GM23338 (cell line): Measurements from ENCODE around the gene SORL1. TPM values are rescaled to one million over a fixed set of nuclear protein-coding genes. Genes with fewer than 3 reads are reported as not detected.

ENCODE experiments used
- ATAC-seq: fragments of 200-7000 bp; cut with Tn5 transposase; 3 replicates; pipeline ENCODE4 v1.9.1; 2020
- DNase-seq: peaks from one replicate; pipeline ENCODE4 v3.0.0-alpha.2; 2015; ENCODE audit warnings: low spot score
- H2AFZ ChIP-seq: fragments of 200-600 bp; sonication (generic); 2 replicates; pipeline ENCODE4 v1.8.0; 2016; ENCODE audit warnings: antibody characterized with exemption, mild to moderate bottlenecking, moderate library complexity
- H3F3A ChIP-seq: fragments of 200-600 bp; sonication (generic); replicated peaks from 2 replicates; pipeline ENCODE4 v1.8.0; 2017; ENCODE audit warnings: antibody characterized with exemption, mixed run types, low read depth
- H3K27ac ChIP-seq: fragments of 200-600 bp; sonication (generic); 2 replicates; pipeline ENCODE4 v1.6.1; 2016; ENCODE audit warnings: low read depth
- H3K27me3 ChIP-seq: fragments of 200-600 bp; sonication (generic); 2 replicates; pipeline ENCODE4 v1.8.0; 2016; ENCODE audit warnings: mild to moderate bottlenecking, mixed run types, moderate library complexity; ENCODE audit not compliant: insufficient read depth
- H3K36me3 ChIP-seq: fragments of 200-600 bp; sonication (generic); 2 replicates; pipeline ENCODE4 v1.8.0; 2016; ENCODE audit warnings: mild to moderate bottlenecking; ENCODE audit not compliant: insufficient read depth
- H3K4me1 ChIP-seq: fragments of 200-600 bp; sonication (generic); 2 replicates; pipeline ENCODE4 v1.8.0; 2016; ENCODE audit warnings: mild to moderate bottlenecking, moderate library complexity; ENCODE audit not compliant: insufficient read depth
- H3K4me2 ChIP-seq: fragments of 200-600 bp; sonication (generic); 2 replicates; pipeline ENCODE4 v1.7.1; 2017; ENCODE audit warnings: mixed run types
- H3K4me3 ChIP-seq: fragments of 200-600 bp; sonication (generic); 2 replicates; pipeline ENCODE4 v1.6.1; 2016; ENCODE audit warnings: mixed run types
- H3K79me2 ChIP-seq: fragments of 200-600 bp; sonication (generic); replicated peaks from 2 replicates; pipeline ENCODE4 v1.8.0; 2017; ENCODE audit warnings: mild to moderate bottlenecking; ENCODE audit not compliant: insufficient read depth
- H3K9me2 ChIP-seq: fragments of 200-600 bp; sonication (generic); 2 replicates; pipeline ENCODE4 v1.8.0; 2017; ENCODE audit not compliant: insufficient read depth
- H4K20me1 ChIP-seq: fragments of 200-600 bp; sonication (generic); replicated peaks from 2 replicates; pipeline ENCODE4 v1.8.0; 2017; ENCODE audit warnings: mild to moderate bottlenecking; ENCODE audit not compliant: insufficient read depth
- H3K27ac Mint-ChIP-seq: 2 replicates; pipeline ENCODE4 v1.8.0; 2020; ENCODE audit warnings: inconsistent platforms, mild to moderate bottlenecking, moderate library complexity, mixed read lengths
- H3K27me3 Mint-ChIP-seq: 3 replicates; pipeline ENCODE4 v1.8.0; 2022; ENCODE audit warnings: low read depth, mild to moderate bottlenecking, moderate library complexity, mixed read lengths, inconsistent platforms; ENCODE audit not compliant: insufficient read depth, poor library complexity
- H3K36me3 Mint-ChIP-seq: 3 replicates; pipeline ENCODE4 v1.8.0; 2021; ENCODE audit warnings: low read depth, mild to moderate bottlenecking, inconsistent platforms, moderate library complexity, mixed read lengths
- H3K4me1 Mint-ChIP-seq: 3 replicates; pipeline ENCODE4 v1.8.0; 2020; ENCODE audit warnings: mild to moderate bottlenecking, inconsistent platforms, mixed read lengths
- H3K4me3 Mint-ChIP-seq: 3 replicates; pipeline ENCODE4 v1.8.0; 2021; ENCODE audit warnings: moderate library complexity, mild to moderate bottlenecking, inconsistent platforms, mixed read lengths
- H3K9me3 Mint-ChIP-seq: 3 replicates; pipeline ENCODE4 v1.8.0; 2020; ENCODE audit warnings: moderate library complexity, mild to moderate bottlenecking, inconsistent platforms, mixed read lengths
- POLR2AphosphoS5 ChIP-seq: IDR thresholded peaks from 2 replicates; pipeline ENCODE4 v1.6.1; 2016; ENCODE audit warnings: antibody characterized with exemption, low read depth
- REST ChIP-seq: IDR thresholded peaks from one replicate; pipeline ENCODE4 v1.6.1; 2018; ENCODE audit warnings: antibody characterized with exemption; ENCODE audit not compliant: unreplicated experiment
- STAT1 ChIP-seq: IDR thresholded peaks from one replicate; pipeline ENCODE4 v1.6.1; 2016; ENCODE audit warnings: antibody characterized with exemption; ENCODE audit not compliant: unreplicated experiment
- ZNF114 ChIP-seq: fragments of 250-450 bp; sonication (Bioruptor Pico); IDR thresholded peaks from 2 replicates; pipeline ENCODE4 v1.5.0; 2020; ENCODE audit warnings: mild to moderate bottlenecking, moderate library complexity
- ZNF331 ChIP-seq: fragments of 250-450 bp; sonication (Bioruptor Pico); IDR thresholded peaks from 2 replicates; pipeline ENCODE4 v1.5.0; 2020; ENCODE audit warnings: low read depth, mild to moderate bottlenecking, moderate library complexity
- polyA plus RNA-seq: library from polyadenylated mRNA; unstranded; fragments of >200 nt; fragmentation: Nextera tagmentation; extraction: Ambion mirVana; gene quantifications from 2 replicates; pipeline ENCODE4 v1.2.1, GENCODE V29; 2016
- total RNA-seq: library from RNA; depleted of rRNA; stranded (reverse); fragments of >200 nt; shearing (Covaris generic); gene quantifications from 2 replicates; pipeline ENCODE4 v1.2.3, GENCODE V29; 2014
- TF ChIP-seq, protein P1 (sequence below): IDR thresholded peaks from 2 replicates; pipeline ENCODE4 v1.6.1; 2016; ENCODE audit warnings: antibody characterized with exemption
- TF ChIP-seq, protein P2 (sequence below), 2 experiments: fragments of 200-600 bp in 1 of 2; sonication (generic) in 1 of 2; conservative IDR thresholded peaks; 2 replicates each; pipeline versions ENCODE4 v1.5.1 to v1.6.1; 2016 to 2017; ENCODE audit warnings: antibody characterized with exemption in 2 of 2, low read depth in 2 of 2, mild to moderate bottlenecking in 2 of 2, moderate library complexity in 1 of 2
- TF ChIP-seq, protein P3 (sequence below): fragments of 250-450 bp; sonication (Bioruptor Pico); IDR thresholded peaks from 2 replicates; pipeline ENCODE4 v1.5.0; 2020; ENCODE audit warnings: mild to moderate bottlenecking, moderate library complexity

SORL1 gene
- total and polyA plus RNA-seq, 2 experiments from 2014 or later, result 23.0 to 78.8 TPM

DNA sequence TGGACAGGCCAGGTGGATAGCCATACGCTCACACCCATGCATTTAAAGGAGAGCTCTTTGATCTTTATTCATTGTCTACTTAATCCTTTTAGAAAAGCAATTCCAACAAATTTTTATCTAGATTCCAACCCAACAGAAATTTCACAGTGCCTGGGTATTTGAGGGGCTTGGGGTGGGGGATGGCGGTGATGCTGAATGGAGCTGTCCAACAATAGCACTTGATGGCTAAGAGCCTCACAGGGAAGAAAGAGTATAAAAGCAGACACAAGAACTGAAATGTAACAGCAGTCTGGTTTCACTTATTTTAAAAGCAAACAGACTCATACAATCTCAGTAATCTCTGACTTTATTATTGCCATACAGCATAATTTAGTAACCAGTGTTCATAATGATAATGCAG is 102.4 kb downstream of the SORL1 start (continued):
- TF ChIP-seq, protein P1, sequence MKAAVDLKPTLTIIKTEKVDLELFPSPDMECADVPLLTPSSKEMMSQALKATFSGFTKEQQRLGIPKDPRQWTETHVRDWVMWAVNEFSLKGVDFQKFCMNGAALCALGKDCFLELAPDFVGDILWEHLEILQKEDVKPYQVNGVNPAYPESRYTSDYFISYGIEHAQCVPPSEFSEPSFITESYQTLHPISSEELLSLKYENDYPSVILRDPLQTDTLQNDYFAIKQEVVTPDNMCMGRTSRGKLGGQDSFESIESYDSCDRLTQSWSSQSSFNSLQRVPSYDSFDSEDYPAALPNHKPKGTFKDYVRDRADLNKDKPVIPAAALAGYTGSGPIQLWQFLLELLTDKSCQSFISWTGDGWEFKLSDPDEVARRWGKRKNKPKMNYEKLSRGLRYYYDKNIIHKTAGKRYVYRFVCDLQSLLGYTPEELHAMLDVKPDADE, result no peak
- TF ChIP-seq REST, result peak; percentile 50

- Histone ChIP-seq H2AFZ (no peak overlapping the region), H3K4me2 (no peak overlapping the region), H3K4me3 (no peak overlapping the region), H3K36me3 (peaks cover 39% of the 10 kb centered on the region; the same call in 1 of the 2 replicates), H4K20me1 (no peaks in the 10 kb centered on the region; the same call in 1 of the 2 replicates), H3F3A (no peaks in the 10 kb centered on the region), H3K4me1 (no peaks in the 10 kb centered on the region), H3K27me3 (no peaks in the 10 kb centered on the region), H3K79me2 (no peaks in the 10 kb centered on the region), H3K9me2 (no peaks in the 10 kb centered on the region), H3K27ac (no peak overlapping the region)
- Mint-ChIP-seq H3K4me3 (no peak overlapping the region), H3K27ac (no peak overlapping the region), H3K27me3 (no peaks in the 10 kb centered on the region), H3K36me3 (peaks cover 43% of the 10 kb centered on the region), H3K4me1 (peaks cover 4% of the 10 kb centered on the region; the same call in 1 of the 3 replicates), H3K9me3 (no peaks in the 10 kb centered on the region)
- DNase-seq, result no peak
- no peak for ATAC-seq
- no peak for TF ChIP-seq POLR2AphosphoS5
- no peak for TF ChIP-seq STAT1
- TF ChIP-seq ZNF114 (CRISPR knock-in tag), result no peak
These were observed 103.0 kb downstream of the SORL1 start for GRCh38 chr11:121555121-121555520.

GRCh38 chr11:121556937-121557336 is 104.8 kb downstream of the SORL1 start:
- ATAC-seq (no peak), DNase-seq (no peak)
- no peak overlapping the region for H3K27ac Mint-ChIP-seq
- H3K27ac ChIP-seq, result no peak overlapping the region
- no peak overlapping the region for H3K4me3 Mint-ChIP-seq
- H3K9me3 Mint-ChIP-seq, result no peaks in the 10 kb centered on the region
- H3K27me3 ChIP-seq, result no peaks in the 10 kb centered on the region
- H4K20me1 ChIP-seq, result no peaks in the 10 kb centered on the region; the same call in 1 of the 2 replicates
- no peaks in the 10 kb centered on the region for H3K4me1 Mint-ChIP-seq
- no peak overlapping the region for H2AFZ ChIP-seq
- H3K4me2 ChIP-seq, result no peak overlapping the region
- peaks cover 33% of the 10 kb centered on the region; the same call in 1 of the 2 replicates for H3K36me3 ChIP-seq
- no peaks in the 10 kb centered on the region for H3K79me2 ChIP-seq
- H3K4me1 ChIP-seq, result no peaks in the 10 kb centered on the region
- no peak overlapping the region for H3K4me3 ChIP-seq
- no peaks in the 10 kb centered on the region for H3F3A ChIP-seq
- H3K9me2 ChIP-seq, result no peaks in the 10 kb centered on the region
- no peaks in the 10 kb centered on the region for H3K27me3 Mint-ChIP-seq
- peaks cover 39% of the 10 kb centered on the region for H3K36me3 Mint-ChIP-seq
- TF ChIP-seq, protein P2, sequence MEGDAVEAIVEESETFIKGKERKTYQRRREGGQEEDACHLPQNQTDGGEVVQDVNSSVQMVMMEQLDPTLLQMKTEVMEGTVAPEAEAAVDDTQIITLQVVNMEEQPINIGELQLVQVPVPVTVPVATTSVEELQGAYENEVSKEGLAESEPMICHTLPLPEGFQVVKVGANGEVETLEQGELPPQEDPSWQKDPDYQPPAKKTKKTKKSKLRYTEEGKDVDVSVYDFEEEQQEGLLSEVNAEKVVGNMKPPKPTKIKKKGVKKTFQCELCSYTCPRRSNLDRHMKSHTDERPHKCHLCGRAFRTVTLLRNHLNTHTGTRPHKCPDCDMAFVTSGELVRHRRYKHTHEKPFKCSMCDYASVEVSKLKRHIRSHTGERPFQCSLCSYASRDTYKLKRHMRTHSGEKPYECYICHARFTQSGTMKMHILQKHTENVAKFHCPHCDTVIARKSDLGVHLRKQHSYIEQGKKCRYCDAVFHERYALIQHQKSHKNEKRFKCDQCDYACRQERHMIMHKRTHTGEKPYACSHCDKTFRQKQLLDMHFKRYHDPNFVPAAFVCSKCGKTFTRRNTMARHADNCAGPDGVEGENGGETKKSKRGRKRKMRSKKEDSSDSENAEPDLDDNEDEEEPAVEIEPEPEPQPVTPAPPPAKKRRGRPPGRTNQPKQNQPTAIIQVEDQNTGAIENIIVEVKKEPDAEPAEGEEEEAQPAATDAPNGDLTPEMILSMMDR (conservative IDR thresholded peaks at IDR 0.05; ENCODE audit: low read depth in 2 of 2), result no peak
- TF ChIP-seq, protein P3, sequence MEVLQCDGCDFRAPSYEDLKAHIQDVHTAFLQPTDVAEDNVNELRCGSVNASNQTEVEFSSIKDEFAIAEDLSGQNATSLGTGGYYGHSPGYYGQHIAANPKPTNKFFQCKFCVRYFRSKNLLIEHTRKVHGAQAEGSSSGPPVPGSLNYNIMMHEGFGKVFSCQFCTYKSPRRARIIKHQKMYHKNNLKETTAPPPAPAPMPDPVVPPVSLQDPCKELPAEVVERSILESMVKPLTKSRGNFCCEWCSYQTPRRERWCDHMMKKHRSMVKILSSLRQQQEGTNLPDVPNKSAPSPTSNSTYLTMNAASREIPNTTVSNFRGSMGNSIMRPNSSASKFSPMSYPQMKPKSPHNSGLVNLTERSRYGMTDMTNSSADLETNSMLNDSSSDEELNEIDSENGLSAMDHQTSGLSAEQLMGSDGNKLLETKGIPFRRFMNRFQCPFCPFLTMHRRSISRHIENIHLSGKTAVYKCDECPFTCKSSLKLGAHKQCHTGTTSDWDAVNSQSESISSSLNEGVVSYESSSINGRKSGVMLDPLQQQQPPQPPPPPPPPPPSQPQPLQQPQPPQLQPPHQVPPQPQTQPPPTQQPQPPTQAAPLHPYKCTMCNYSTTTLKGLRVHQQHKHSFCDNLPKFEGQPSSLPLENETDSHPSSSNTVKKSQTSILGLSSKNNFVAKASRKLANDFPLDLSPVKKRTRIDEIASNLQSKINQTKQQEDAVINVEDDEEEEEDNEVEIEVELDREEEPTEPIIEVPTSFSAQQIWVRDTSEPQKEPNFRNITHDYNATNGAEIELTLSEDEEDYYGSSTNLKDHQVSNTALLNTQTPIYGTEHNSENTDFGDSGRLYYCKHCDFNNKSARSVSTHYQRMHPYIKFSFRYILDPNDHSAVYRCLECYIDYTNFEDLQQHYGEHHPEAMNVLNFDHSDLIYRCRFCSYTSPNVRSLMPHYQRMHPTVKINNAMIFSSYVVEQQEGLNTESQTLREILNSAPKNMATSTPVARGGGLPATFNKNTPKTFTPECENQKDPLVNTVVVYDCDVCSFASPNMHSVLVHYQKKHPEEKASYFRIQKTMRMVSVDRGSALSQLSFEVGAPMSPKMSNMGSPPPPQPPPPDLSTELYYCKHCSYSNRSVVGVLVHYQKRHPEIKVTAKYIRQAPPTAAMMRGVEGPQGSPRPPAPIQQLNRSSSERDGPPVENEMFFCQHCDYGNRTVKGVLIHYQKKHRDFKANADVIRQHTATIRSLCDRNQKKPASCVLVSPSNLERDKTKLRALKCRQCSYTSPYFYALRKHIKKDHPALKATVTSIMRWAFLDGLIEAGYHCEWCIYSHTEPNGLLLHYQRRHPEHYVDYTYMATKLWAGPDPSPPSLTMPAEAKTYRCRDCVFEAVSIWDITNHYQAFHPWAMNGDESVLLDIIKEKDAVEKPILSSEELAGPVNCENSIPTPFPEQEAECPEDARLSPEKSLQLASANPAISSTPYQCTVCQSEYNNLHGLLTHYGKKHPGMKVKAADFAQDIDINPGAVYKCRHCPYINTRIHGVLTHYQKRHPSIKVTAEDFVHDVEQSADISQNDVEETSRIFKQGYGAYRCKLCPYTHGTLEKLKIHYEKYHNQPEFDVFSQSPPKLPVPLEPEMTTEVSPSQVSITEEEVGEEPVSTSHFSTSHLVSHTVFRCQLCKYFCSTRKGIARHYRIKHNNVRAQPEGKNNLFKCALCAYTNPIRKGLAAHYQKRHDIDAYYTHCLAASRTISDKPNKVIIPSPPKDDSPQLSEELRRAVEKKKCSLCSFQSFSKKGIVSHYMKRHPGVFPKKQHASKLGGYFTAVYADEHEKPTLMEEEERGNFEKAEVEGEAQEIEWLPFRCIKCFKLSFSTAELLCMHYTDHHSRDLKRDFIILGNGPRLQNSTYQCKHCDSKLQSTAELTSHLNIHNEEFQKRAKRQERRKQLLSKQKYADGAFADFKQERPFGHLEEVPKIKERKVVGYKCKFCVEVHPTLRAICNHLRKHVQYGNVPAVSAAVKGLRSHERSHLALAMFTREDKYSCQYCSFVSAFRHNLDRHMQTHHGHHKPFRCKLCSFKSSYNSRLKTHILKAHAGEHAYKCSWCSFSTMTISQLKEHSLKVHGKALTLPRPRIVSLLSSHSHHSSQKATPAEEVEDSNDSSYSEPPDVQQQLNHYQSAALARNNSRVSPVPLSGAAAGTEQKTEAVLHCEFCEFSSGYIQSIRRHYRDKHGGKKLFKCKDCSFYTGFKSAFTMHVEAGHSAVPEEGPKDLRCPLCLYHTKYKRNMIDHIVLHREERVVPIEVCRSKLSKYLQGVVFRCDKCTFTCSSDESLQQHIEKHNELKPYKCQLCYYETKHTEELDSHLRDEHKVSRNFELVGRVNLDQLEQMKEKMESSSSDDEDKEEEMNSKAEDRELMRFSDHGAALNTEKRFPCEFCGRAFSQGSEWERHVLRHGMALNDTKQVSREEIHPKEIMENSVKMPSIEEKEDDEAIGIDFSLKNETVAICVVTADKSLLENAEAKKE (CRISPR knock-in tag), result no peak
- no peak for TF ChIP-seq ZNF331
